ENCODE data around the gene KMO. TPM values are rescaled to one million over a fixed set of nuclear protein-coding genes. Genes with fewer than 3 reads are reported as not detected.
A peak's percentile ranks its signal among the peaks of the same experiment; 100 is the strongest.

KMO gene
- total and polyA plus RNA-seq, 5 donors from 2014 or later, result 0.03 to 2.2 TPM; not detected in 3

DNA sequence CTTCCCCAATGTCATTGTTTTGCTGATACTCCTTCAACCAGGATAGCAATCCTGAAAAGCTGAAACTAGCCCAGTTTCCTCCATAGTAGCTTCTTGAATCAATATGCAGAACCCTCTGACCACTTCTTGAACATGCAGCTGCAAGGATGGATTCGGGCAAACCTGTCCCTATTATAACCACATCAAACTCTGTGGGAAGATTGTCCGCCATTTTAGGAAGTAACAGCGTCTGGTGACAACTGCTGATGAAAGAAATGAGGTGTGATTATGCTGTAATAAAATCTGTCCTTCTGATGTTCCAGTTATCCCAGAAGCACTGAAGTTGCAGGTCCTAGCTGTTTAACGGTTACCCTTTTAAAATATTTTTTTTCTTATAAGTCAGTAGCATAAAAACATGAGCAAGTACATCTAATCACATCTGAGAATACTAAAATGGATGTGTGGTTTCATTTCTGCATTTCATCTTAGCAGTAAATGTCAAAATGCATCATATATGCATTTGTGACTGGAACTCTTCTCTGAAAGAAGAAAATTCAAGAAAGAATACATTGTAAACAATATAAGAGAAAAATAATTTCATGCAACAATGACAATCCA lies 103.5 kb downstream of the KMO start:
- H3K27ac Mint-ChIP-seq, result peak overlapping the region in 1 of 3 donors; percentile 65
- no peak for ATAC-seq (ENCODE audit: low read depth in 2 of 2)
- no peaks in the 10 kb centered on the region for H3K9me3 Mint-ChIP-seq
- Histone ChIP-seq H3K27me3 (ENCODE audit: control insufficient read depth, insufficient read depth, low read length) (no peaks in the 10 kb centered on the region), H3K9me3 (ENCODE audit: control insufficient read depth in 2 of 2, low read length in 2 of 2) (no peaks in the 10 kb centered on the region), H3K36me3 (ENCODE audit: control insufficient read depth, insufficient read depth, low read length) (peaks cover 5% of the 10 kb centered on the region), H3K4me1 (ENCODE audit: control insufficient read depth, insufficient read depth, low read length, poor library complexity, severe bottlenecking) (peaks cover 20% of the 10 kb centered on the region), H3K4me3 (ENCODE audit: low read depth, low read length) (no peak overlapping the region), H3K27ac (ENCODE audit: insufficient read depth, low read length, poor library complexity, severe bottlenecking) (no peak overlapping the region)
- no peaks in the 10 kb centered on the region for H3K27me3 Mint-ChIP-seq
- no peak overlapping the region for H3K4me3 Mint-ChIP-seq
- H3K36me3 Mint-ChIP-seq, result peaks cover 5% of the 10 kb centered on the region
- no peak for DNase-seq
- H3K4me1 Mint-ChIP-seq, result peaks cover 24 to 46% (median 31%) of the 10 kb centered on the region in 4 donors

GRCh38 chr1:241636291-241636690 lies 104.1 kb downstream of the KMO start:
- H3K4me1 ChIP-seq (ENCODE audit: control insufficient read depth, insufficient read depth, low read length, poor library complexity, severe bottlenecking), result peaks cover 20% of the 10 kb centered on the region
- Mint-ChIP-seq H3K4me3 (peak overlapping the region in 1 of 4 donors; percentile 17), H3K27ac (no peak overlapping the region), H3K27me3 (no peaks in the 10 kb centered on the region), H3K36me3 (peaks cover 5% of the 10 kb centered on the region), H3K9me3 (no peaks in the 10 kb centered on the region), H3K4me1 (peaks cover 25 to 47% (median 34%) of the 10 kb centered on the region in 4 donors)
- no peaks in the 10 kb centered on the region for H3K27me3 ChIP-seq (ENCODE audit: control insufficient read depth, insufficient read depth, low read length)
- no peak for ATAC-seq (ENCODE audit: low read depth in 2 of 2)
- DNase-seq, result no peak
- H3K27ac ChIP-seq (ENCODE audit: insufficient read depth, low read length, poor library complexity, severe bottlenecking), result no peak overlapping the region
- H3K9me3 ChIP-seq (ENCODE audit: control insufficient read depth in 2 of 2, low read length in 2 of 2), result no peaks in the 10 kb centered on the region
- no peak overlapping the region for H3K4me3 ChIP-seq (ENCODE audit: low read depth, low read length)
- peaks cover 5% of the 10 kb centered on the region for H3K36me3 ChIP-seq (ENCODE audit: control insufficient read depth, insufficient read depth, low read length)

GRCh38 chr1:241637046-241637590 lies 104.9 kb downstream of the KMO start:
- no peak overlapping the region for H3K27ac Mint-ChIP-seq
- peaks cover 5% of the 10 kb centered on the region for H3K36me3 Mint-ChIP-seq
- ATAC-seq (ENCODE audit: low read depth in 2 of 2) (no peak), DNase-seq (peak in 1 of 3 donors; percentile 8)
- no peak overlapping the region for H3K27ac ChIP-seq (ENCODE audit: insufficient read depth, low read length, poor library complexity, severe bottlenecking)
- no peaks in the 10 kb centered on the region for H3K9me3 ChIP-seq (ENCODE audit: control insufficient read depth in 2 of 2, low read length in 2 of 2)
- peaks cover 20% of the 10 kb centered on the region for H3K4me1 ChIP-seq (ENCODE audit: control insufficient read depth, insufficient read depth, low read length, poor library complexity, severe bottlenecking)
- H3K4me3 Mint-ChIP-seq, result peak overlapping the region in 3 of 4 donors; percentile 45 to 88 (median 56)
- H3K4me3 ChIP-seq (ENCODE audit: low read depth, low read length), result no peak overlapping the region
- no peaks in the 10 kb centered on the region for H3K27me3 Mint-ChIP-seq
- no peaks in the 10 kb centered on the region for H3K9me3 Mint-ChIP-seq
- peaks cover 21 to 42% (median 34%) of the 10 kb centered on the region in 4 donors for H3K4me1 Mint-ChIP-seq
- H3K36me3 ChIP-seq (ENCODE audit: control insufficient read depth, insufficient read depth, low read length), result peaks cover 5% of the 10 kb centered on the region
- H3K27me3 ChIP-seq (ENCODE audit: control insufficient read depth, insufficient read depth, low read length), result no peaks in the 10 kb centered on the region

GRCh38 chr1:241637604-241638003 lies 105.4 kb downstream of the KMO start:
- Mint-ChIP-seq H3K4me3 (peak overlapping the region; percentile 45 to 97 (median 68)), H3K9me3 (peaks cover 0 to 3% (median 0%) of the 10 kb centered on the region in 7 donors)
- H3K27ac ChIP-seq (ENCODE audit: insufficient read depth, low read length, poor library complexity, severe bottlenecking), result no peak overlapping the region

GRCh38 chr1:241638099-241638682 lies 106.0 kb downstream of the KMO start:
- Histone ChIP-seq H3K9me3 (ENCODE audit: control insufficient read depth in 2 of 2, low read length in 2 of 2) (no peaks in the 10 kb centered on the region), H3K4me3 (ENCODE audit: low read depth, low read length) (peak overlapping the region; percentile 83), H3K27ac (ENCODE audit: insufficient read depth, low read length, poor library complexity, severe bottlenecking) (no peak overlapping the region), H3K4me1 (ENCODE audit: control insufficient read depth, insufficient read depth, low read length, poor library complexity, severe bottlenecking) (peaks cover 20% of the 10 kb centered on the region), H3K36me3 (ENCODE audit: control insufficient read depth, insufficient read depth, low read length) (peaks cover 5% of the 10 kb centered on the region), H3K27me3 (ENCODE audit: control insufficient read depth, insufficient read depth, low read length) (no peaks in the 10 kb centered on the region)
- Mint-ChIP-seq H3K4me3 (peak overlapping the region; percentile 45 to 97 (median 68)), H3K9me3 (peaks cover 0 to 4% (median 0%) of the 10 kb centered on the region in 7 donors), H3K36me3 (peaks cover 5% of the 10 kb centered on the region), H3K27ac (no peak overlapping the region), H3K27me3 (no peaks in the 10 kb centered on the region), H3K4me1 (peaks cover 20 to 41% (median 34%) of the 10 kb centered on the region in 4 donors)
- DNase-seq (peak in 1 of 3 donors; percentile 2), ATAC-seq (ENCODE audit: low read depth in 2 of 2) (no peak)

More at GRCh38 chr1:241637604-241638003, 105.4 kb downstream of the KMO start:
- peaks cover 20% of the 10 kb centered on the region for H3K4me1 ChIP-seq (ENCODE audit: control insufficient read depth, insufficient read depth, low read length, poor library complexity, severe bottlenecking)
- H3K27me3 ChIP-seq (ENCODE audit: control insufficient read depth, insufficient read depth, low read length), result no peaks in the 10 kb centered on the region
- ATAC-seq (ENCODE audit: low read depth in 2 of 2) (no peak), DNase-seq (no peak)
- no peaks in the 10 kb centered on the region for H3K9me3 ChIP-seq (ENCODE audit: control insufficient read depth in 2 of 2, low read length in 2 of 2)
- peaks cover 5% of the 10 kb centered on the region for H3K36me3 Mint-ChIP-seq
- H3K27me3 Mint-ChIP-seq, result no peaks in the 10 kb centered on the region
- peaks cover 5% of the 10 kb centered on the region for H3K36me3 ChIP-seq (ENCODE audit: control insufficient read depth, insufficient read depth, low read length)
- H3K4me3 ChIP-seq (ENCODE audit: low read depth, low read length), result peak overlapping the region; percentile 83
- no peak overlapping the region for H3K27ac Mint-ChIP-seq
- H3K4me1 Mint-ChIP-seq, result peaks cover 20 to 41% (median 34%) of the 10 kb centered on the region in 4 donors

GRCh38 chr1:241638909-241639622 lies 106.9 kb downstream of the KMO start:
- H3K27me3 Mint-ChIP-seq, result no peaks in the 10 kb centered on the region
- Histone ChIP-seq H3K4me3 (ENCODE audit: low read depth, low read length) (peak overlapping the region; percentile 83), H3K36me3 (ENCODE audit: control insufficient read depth, insufficient read depth, low read length) (peaks cover 2% of the 10 kb centered on the region), H3K4me1 (ENCODE audit: control insufficient read depth, insufficient read depth, low read length, poor library complexity, severe bottlenecking) (peaks cover 20% of the 10 kb centered on the region), H3K9me3 (ENCODE audit: control insufficient read depth in 2 of 2, low read length in 2 of 2) (no peaks in the 10 kb centered on the region), H3K27ac (ENCODE audit: insufficient read depth, low read length, poor library complexity, severe bottlenecking) (peak overlapping the region; percentile 58), H3K27me3 (ENCODE audit: control insufficient read depth, insufficient read depth, low read length) (no peaks in the 10 kb centered on the region)
- peaks cover 5% of the 10 kb centered on the region for H3K36me3 Mint-ChIP-seq
- peak overlapping the region; percentile 86 to 97 (median 92) for H3K4me3 Mint-ChIP-seq
- H3K9me3 Mint-ChIP-seq, result peaks cover 0 to 4% (median 0%) of the 10 kb centered on the region in 7 donors
- DNase-seq, result peak in 2 of 3 donors; percentile 8 to 42
- H3K4me1 Mint-ChIP-seq, result peaks cover 20 to 41% (median 34%) of the 10 kb centered on the region in 4 donors
- peak overlapping the region; percentile 16 to 92 (median 50) for H3K27ac Mint-ChIP-seq
- ATAC-seq (ENCODE audit: low read depth in 2 of 2), result no peak

GRCh38 chr1:241639623-241640148 lies 107.5 kb downstream of the KMO start:
- Histone ChIP-seq H3K4me3 (ENCODE audit: low read depth, low read length) (peak overlapping the region; percentile 83), H3K36me3 (ENCODE audit: control insufficient read depth, insufficient read depth, low read length) (no peaks in the 10 kb centered on the region), H3K9me3 (ENCODE audit: control insufficient read depth in 2 of 2, low read length in 2 of 2) (no peaks in the 10 kb centered on the region), H3K27me3 (ENCODE audit: control insufficient read depth, insufficient read depth, low read length) (no peaks in the 10 kb centered on the region), H3K27ac (ENCODE audit: insufficient read depth, low read length, poor library complexity, severe bottlenecking) (peak overlapping the region; percentile 58), H3K4me1 (ENCODE audit: control insufficient read depth, insufficient read depth, low read length, poor library complexity, severe bottlenecking) (peaks cover 20% of the 10 kb centered on the region)
- Mint-ChIP-seq H3K9me3 (peaks cover 0 to 4% (median 0%) of the 10 kb centered on the region in 7 donors), H3K4me3 (peak overlapping the region; percentile 86 to 97 (median 92)), H3K4me1 (peaks cover 16 to 41% (median 32%) of the 10 kb centered on the region in 4 donors), H3K27ac (peak overlapping the region in 2 of 3 donors; percentile 16 to 92), H3K27me3 (no peaks in the 10 kb centered on the region), H3K36me3 (peaks cover 5% of the 10 kb centered on the region)
- ATAC-seq (ENCODE audit: low read depth in 2 of 2), result peak in 1 of 2 donors; percentile 27
- peak in 2 of 3 donors; percentile 15 to 64 for DNase-seq

All from CD4-positive, CD25-positive, alpha-beta regulatory T cell (primary cell).